ENCODE measurements around the gene SAMD4B. TPM values are rescaled to one million over a fixed set of nuclear protein-coding genes. Genes with fewer than 3 reads are reported as not detected.

The SAMD4B gene
- total RNA-seq, 1 experiment from 2014 or later, result 80.4 TPM

- no peak overlapping the region for H3K9ac ChIP-seq (ENCODE audit: low read length)
- DNase-seq, result no peak
- ChIA-PET CTCF (no interaction called here), POLR2A (ENCODE audit: unreplicated experiment) (no interaction called here)
- H4K20me1 ChIP-seq (ENCODE audit: low read length), result no peaks in the 10 kb centered on the region
- no TSS peak for BruUV-seq (replicated peaks)
- H3K4me1 ChIP-seq (ENCODE audit: insufficient read depth, low read length), result no peaks in the 10 kb centered on the region
- no peaks in the 10 kb centered on the region for H3K9me2 ChIP-seq (replicated peaks; ENCODE audit: low read length)
- H3K9me3 ChIP-seq (ENCODE audit: low read length), result no peaks in the 10 kb centered on the region
- no peak overlapping the region for H3K4me2 ChIP-seq (ENCODE audit: low read length)
- H3K27ac ChIP-seq (ENCODE audit: low read length), result no peak overlapping the region
- H3K4me3 ChIP-seq (ENCODE audit: low read length), result no peak overlapping the region
- no peaks in the 10 kb centered on the region for H3F3A ChIP-seq (ENCODE audit: low read length, unreplicated experiment)
- H3K36me3 ChIP-seq (ENCODE audit: low read depth, low read length), result no peaks in the 10 kb centered on the region
- ATAC-seq, result no peak
- TF ChIP-seq EZH2 (IDR thresholded peaks at IDR 0.05; ENCODE audit: low read length, unreplicated experiment) (no peak), EZH2phosphoT487 (IDR thresholded peaks at IDR 0.05; ENCODE audit: borderline replicate concordance, low read length) (no peak)
- TF ChIP-seq, protein P1, sequence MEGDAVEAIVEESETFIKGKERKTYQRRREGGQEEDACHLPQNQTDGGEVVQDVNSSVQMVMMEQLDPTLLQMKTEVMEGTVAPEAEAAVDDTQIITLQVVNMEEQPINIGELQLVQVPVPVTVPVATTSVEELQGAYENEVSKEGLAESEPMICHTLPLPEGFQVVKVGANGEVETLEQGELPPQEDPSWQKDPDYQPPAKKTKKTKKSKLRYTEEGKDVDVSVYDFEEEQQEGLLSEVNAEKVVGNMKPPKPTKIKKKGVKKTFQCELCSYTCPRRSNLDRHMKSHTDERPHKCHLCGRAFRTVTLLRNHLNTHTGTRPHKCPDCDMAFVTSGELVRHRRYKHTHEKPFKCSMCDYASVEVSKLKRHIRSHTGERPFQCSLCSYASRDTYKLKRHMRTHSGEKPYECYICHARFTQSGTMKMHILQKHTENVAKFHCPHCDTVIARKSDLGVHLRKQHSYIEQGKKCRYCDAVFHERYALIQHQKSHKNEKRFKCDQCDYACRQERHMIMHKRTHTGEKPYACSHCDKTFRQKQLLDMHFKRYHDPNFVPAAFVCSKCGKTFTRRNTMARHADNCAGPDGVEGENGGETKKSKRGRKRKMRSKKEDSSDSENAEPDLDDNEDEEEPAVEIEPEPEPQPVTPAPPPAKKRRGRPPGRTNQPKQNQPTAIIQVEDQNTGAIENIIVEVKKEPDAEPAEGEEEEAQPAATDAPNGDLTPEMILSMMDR (conservative IDR thresholded peaks at IDR 0.05; ENCODE audit: low read depth, low read length), result no peak
- intact Hi-C loops (cut with micrococcal nuclease), result no loop called here
- H2AFZ ChIP-seq (ENCODE audit: low read length), result no peak overlapping the region
- H3K79me2 ChIP-seq (ENCODE audit: low read length), result no peaks in the 10 kb centered on the region
- H3K27me3 ChIP-seq (ENCODE audit: low read length), result no peaks in the 10 kb centered on the region
These were observed 35.0 kb upstream of the SAMD4B start for GRCh38 chr19:39307046-39307821.

DNA sequence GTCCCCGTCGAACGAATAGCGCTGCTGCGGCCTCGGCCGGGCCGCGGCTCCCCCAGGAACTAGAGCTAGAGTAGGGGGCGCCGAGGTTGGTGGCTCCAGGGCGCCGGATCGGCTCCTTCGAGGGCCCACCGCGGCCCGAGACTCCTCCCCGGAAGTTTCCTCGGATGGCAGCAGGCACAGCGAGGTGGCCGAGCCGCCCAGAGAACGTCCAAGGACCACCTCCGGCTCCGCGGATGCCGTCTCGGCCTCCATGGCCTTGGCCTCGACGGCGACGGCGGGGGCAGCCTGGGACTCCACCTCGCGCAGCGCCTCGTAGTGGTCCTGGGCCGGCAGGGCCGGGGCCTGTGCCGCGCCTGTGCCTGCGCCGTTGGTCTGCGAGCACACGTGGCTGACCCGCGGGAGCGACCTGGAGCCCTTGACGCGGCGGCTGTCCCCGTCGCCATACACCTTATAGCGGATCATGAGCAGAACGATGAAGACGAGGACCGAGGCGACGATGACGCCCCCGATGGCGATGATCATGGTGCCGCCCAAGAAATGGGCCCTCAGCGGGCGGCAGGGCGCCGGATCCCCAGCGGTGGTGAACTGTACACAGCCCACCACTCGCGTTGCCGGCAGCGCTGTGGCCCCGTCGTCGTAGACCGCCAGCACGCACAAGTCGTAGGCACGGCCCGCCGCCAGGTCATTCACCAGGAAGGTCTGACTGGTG is 34.2 kb upstream of the SAMD4B start:
- Histone ChIP-seq H3K27me3 (ENCODE audit: low read length) (no peaks in the 10 kb centered on the region), H2AFZ (ENCODE audit: low read length) (no peak overlapping the region), H3K4me2 (ENCODE audit: low read length) (no peak overlapping the region)

More for the DNA sequence above, 34.2 kb upstream of the SAMD4B start:
- no peak overlapping the region for H3K4me3 ChIP-seq (ENCODE audit: low read length)
- no peak overlapping the region for H3K27ac ChIP-seq (ENCODE audit: low read length)
- H3K36me3 ChIP-seq (ENCODE audit: low read depth, low read length), result no peaks in the 10 kb centered on the region
- no peaks in the 10 kb centered on the region for H3K79me2 ChIP-seq (ENCODE audit: low read length)
- H4K20me1 ChIP-seq (ENCODE audit: low read length), result no peaks in the 10 kb centered on the region
- no TSS peak for BruUV-seq (replicated peaks)
- DNase-seq (no peak), ATAC-seq (no peak)
- ChIA-PET POLR2A (ENCODE audit: unreplicated experiment) (no interaction called here), CTCF (no interaction called here)
- H3K9ac ChIP-seq (ENCODE audit: low read length), result no peak overlapping the region
- no peaks in the 10 kb centered on the region for H3K9me3 ChIP-seq (ENCODE audit: low read length)
- no peaks in the 10 kb centered on the region for H3K9me2 ChIP-seq (replicated peaks; ENCODE audit: low read length)
- TF ChIP-seq EZH2phosphoT487 (IDR thresholded peaks at IDR 0.05; ENCODE audit: borderline replicate concordance, low read length) (no peak), EZH2 (IDR thresholded peaks at IDR 0.05; ENCODE audit: low read length, unreplicated experiment) (no peak)
- TF ChIP-seq, protein P1 (conservative IDR thresholded peaks at IDR 0.05; ENCODE audit: low read depth, low read length), result no peak
- intact Hi-C loops (cut with micrococcal nuclease), result no loop called here
- H3K4me1 ChIP-seq (ENCODE audit: insufficient read depth, low read length), result no peaks in the 10 kb centered on the region
- H3F3A ChIP-seq (ENCODE audit: low read length, unreplicated experiment), result no peaks in the 10 kb centered on the region

Measured in PC-3 (cell line).